AG08395 (cell line): Measurements from ENCODE around the gene AQP5.

ENCODE experiments used
- DNase-seq: peaks from one replicate; pipeline ENCODE4 v3.0.0; 2012; ENCODE audit warnings: mixed read lengths, low spot score

Gene AQP5

DNA sequence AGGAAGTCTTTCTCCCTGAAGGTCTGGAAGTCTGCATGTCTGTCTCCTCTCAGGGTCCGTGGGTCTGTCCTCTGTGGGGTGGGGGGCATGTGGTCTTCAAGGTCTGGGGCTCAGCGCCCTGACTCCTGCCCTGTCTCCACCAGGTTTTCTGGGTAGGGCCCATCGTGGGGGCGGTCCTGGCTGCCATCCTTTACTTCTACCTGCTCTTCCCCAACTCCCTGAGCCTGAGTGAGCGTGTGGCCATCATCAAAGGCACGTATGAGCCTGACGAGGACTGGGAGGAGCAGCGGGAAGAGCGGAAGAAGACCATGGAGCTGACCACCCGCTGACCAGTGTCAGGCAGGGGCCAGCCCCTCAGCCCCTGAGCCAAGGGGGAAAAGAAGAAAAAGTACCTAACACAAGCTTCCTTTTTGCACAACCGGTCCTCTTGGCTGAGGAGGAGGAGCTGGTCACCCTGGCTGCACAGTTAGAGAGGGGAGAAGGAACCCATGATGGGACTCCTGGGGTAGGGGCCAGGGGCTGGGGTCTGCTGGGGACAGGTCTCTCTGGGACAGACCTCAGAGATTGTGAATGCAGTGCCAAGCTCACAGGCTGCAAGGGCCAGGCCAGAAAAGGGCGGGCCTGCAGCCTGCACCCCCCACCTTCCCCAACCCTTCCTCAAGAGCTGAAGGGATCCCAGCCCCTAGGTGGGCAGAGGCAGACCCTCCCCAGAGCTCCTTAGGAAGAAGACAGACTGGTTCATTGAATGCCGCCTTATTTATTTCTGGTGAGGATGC is 3.4 kb downstream of the AQP5 start:
- DNase-seq, result no peak

DNA sequence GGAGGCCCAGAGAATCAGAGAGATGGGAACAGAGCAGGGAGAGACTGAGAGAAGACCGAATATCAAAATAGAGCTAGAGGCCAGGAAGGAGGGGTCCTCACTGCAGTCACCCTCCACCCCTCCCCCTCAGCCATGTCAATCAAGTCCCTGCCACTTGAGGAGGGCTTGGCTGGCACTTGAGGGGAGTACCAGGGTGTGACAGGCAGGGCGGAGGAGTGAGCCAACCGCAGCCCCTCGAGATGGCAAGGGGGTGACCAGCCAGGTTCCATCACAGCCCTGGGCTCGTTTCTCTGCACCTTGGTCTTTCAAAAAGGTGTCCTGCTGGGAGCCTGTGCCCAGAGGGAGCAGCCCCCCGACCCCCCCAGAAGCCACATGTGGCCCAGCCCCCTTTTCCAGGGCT is 4.2 kb downstream of the AQP5 start:
- no peak for DNase-seq

DNA sequence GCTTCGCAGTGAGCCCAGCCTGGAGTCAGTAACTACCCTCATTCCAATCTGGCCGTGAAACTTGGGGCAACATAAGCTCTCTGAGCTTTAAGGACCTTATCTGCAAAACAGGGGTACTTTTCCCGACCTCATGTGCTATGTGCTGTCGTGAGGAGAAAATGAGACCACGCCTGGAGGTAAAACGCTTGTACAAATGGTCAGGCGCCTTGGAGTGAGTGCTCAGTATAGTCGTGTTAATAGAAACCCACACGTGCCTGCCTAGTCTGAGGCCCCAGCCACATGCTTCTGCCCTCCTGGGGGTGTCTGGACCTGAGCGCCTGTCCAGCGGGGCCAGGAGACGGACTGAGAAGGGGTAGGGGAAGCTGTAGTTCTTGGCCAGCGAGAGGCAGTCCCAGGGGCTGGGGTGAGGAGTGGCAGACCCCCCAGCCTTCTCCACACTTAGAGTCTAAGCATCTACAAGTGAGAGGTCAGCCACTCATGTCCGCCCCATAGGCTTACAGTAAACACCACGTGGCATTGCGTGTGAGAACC is 4.9 kb downstream of the AQP5 start:
- no peak for DNase-seq

DNA sequence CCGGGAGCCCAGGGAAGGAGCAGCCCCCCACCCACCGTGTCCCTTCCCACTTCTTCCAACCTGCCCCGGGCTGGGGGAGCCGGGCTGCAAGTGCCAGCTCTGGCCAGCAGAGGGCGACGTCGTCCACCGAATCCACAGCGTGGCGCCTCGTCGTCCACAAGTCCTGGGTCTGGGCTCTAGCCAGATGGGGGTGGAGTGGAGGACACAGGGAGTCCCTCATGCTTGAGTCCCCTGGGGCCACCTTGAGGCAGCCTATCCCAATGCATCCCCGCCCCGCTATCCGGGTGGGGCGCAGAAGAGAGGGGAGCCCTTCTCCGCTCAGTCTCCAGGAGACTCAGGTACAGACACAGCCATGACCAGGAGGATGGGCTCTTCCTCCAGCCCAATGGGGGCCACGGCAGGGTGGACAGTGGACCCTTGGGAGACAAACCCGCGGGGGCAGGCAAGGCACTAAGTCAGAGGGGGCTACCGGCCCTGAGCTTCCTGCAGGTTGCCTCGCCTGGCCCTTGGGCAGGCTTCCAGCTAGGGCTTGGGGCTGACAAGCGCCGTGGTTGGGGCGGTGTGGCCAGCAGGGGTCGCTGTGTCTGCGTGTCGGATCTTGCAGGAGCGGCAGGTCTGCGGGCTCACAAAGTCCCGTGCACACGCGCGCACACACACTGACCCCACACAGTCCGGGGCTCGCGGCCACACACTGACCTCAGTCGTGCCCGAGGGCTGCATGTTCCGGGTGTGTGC is 5.5 kb downstream of the AQP5 start:
- peak; percentile 94 for DNase-seq

DNA sequence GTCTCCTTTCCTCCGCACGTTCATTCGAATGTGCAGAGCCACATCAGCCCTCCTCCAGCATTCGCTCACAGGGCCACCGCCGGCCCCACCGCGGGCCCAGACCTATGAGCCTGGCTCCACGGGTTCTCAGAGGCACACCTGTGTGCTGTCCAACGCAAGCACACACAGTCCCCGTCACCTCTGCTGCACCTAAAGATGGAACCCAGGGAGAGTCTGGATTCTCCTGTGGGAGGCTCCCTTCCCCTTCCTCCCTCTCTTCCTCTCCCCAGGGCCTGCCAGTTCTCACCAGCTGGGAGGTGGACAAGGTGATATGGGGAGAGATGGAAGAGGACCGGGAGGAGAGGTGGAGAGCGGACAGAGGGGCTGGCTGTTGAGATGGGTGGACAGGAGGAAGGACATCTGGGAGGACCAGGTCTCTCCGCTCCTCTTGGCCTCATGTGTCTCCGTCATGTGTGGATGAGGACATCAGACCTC is 6.1 kb downstream of the AQP5 start:
- DNase-seq, result no peak

DNA sequence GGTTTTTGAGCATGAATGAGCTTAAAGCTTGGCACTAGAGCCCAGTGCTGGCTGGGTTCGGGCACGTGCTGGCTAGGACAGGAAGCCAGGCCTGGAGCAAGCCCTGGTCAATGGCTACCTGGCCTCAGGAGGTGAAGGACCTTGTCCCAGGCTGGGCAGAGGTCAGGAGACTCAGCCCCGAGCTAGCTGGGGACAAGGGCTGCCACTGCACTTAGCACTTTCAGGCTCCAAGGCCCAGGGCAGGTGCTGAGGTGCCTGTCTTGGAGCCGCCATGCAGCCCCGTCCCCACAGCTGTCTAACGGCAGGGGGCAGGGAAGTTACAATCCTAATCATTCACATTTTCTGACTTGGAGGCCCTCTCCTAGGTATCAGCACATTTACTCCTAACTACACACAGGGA is 6.8 kb downstream of the AQP5 start:
- no peak for DNase-seq

DNA sequence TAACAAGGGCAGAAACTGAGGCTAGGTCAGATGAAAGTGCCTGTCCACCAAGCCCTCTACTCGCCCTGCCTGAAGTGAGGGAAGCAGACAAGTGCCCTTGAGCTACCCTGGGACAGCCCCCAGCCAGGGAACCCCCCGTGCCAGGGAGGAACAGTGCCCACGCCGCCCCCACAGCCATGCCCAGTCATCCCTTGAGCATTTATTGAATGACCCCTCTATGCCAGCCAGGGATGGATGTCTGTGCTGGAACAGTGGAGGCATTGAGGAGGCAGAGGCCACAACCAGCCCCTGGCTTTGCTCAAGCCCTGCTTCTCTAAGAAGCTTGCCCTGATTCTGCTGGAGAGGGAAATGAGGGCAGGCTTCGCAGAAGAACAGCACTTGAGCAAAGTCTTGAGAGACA is 7.4 kb downstream of the AQP5 start:
- no peak for DNase-seq

DNA sequence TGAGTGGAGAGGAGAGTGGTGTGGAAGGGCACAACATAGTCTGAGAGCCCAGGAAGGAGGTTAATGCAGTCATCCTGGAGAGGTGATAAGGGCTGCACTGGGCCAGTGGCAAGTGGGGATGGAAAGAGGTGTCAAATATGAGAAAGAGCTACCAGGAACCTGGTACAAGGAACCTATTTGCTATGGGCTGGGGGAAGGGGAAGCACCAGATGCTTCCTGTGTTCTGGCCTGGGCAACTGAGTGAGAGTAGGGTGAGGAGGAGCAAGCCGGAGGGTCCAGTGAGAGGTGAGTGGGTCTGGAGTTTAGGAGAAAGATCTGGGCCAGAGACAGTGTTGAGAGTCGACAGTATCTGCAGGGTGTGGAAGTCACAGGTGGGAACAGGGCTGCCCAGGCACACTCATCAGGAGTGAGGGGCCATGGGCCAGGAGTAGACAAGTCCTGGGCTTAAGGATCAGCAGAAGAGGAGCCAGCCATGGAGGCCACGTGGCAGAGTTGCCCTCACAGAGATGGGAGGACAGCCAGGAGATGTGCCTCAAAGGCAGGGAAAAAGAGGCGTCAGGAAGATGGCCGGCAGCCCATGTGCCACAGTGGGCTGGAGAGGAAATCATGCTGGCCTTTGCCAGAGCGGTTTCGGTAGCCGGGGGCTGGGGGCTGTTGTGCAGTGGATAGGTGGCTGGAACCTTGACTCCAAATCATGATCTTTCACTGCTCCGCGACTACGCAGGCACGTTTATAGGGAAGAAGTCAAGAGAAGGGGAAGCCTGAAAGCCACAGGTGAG is 8.2 kb downstream of the AQP5 start:
- DNase-seq, result no peak

DNA sequence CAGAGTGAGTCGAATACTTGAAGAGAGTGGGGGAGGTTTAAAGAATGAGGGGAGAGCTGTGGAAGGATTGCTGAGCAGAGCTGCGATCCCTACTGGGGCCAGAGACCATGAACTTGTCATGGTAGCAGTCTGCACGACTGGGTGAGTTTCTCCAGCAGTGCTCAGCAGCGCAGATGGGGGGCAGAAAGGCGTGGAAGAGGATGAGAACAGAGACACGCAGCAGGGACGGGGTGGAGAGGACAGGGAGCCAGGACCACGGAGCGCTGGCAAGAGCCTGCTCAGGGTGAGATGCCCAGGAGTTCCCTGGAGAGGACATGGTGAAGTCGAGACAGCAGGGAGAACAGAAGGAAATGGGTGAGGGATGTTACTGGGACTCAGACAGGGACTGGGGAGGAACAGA is 9.0 kb downstream of the AQP5 start:
- DNase-seq, result no peak

DNA sequence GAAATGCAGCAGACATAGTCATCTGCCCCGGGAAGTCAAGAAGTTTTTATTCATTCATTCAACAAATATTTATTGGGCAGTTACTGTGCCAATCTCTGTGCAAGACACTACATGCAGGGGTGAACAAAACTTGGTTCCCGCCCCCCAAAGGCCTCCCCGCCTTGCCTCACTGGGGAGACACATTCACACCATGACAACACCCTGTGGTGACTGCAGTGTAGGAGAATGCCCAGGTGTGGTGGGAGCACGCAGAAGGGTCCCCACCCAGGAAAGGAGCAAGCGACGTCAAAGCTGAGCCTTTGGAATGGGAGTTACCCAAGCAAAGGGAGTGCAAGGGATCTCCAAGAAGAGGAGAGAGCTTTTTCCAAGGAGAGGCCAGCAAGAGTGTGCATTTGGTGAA is 9.5 kb downstream of the AQP5 start:
- no peak for DNase-seq

DNA sequence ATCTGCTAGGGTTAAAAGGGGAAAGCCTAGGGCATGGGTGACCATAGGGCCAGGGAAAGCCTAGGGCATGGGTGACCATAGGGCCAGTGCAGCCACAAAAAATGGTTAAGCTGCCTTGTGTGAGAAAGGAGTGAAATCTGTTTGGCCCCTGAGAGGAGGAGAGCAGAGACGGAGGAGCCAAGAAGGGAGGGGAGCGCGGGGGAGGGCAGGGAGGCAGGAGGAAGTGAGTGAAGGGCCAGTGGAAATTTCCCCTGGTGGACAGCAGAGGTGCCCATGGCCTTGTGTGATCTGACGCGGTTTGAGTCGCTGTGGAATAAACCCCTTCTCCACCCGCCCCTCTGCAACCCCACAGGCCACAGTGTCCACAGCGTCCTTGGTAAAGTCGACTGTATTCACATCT is 10.5 kb downstream of the AQP5 start:
- no peak for DNase-seq

DNA sequence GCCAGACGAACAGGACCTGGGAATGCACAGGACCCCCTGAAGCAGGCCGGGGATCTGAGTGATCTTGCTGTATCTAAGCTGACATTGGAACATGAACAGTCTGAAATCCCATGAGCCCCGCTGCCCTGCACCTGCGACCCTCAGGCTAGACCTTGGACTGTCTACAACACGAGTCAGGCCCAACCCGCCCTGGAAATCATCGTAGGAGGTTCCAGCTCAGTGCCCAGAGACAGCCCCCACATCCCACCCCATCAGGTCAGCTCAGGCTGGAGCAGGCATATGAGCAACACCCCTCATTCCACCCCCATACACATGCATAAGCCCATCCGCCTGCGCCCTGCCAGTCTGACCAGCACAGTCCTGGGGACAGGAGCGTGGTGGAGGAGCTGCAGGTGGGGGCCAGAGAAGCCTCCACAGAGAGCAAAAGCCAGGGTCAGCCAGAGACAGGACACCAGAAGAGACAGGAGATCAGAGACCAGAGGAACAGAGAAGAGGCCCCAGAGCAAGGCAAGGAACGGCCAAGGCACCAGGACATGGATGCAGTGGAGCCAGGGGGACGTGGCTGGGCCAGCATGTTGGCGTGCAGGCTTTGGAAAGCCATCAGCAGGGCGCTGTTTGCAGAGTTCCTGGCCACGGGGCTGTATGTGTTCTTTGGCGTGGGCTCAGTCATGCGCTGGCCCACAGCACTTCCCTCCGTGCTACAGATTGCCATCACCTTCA is 11.1 kb downstream of the AQP5 start, which contains the start of gene AQP6:
AQP6 (plus strand) TSS at position 307 of the 720 bp plus-strand sequence; CDS start at position 534, 227 bp downstream.
- no peak for DNase-seq

DNA sequence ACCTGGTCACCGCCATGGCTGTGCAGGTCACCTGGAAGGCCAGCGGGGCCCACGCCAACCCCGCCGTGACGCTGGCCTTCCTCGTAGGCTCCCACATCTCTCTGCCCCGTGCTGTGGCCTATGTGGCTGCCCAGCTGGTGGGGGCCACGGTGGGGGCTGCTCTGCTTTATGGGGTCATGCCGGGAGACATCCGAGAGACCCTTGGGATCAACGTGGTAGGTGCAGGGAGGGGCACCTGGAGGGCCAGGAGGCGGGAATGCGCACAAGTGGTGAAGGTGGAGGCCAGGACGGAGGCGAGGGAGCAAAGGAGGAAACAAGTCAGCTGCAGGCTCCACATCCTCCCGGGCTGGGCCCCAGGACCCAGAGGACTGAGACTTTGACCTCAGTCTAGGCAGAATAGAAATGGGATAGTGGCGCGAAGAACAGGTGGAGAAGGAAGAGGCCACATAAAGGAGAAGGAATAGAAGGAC is 11.7 kb downstream of the AQP5 start:
- DNase-seq, result no peak

DNA sequence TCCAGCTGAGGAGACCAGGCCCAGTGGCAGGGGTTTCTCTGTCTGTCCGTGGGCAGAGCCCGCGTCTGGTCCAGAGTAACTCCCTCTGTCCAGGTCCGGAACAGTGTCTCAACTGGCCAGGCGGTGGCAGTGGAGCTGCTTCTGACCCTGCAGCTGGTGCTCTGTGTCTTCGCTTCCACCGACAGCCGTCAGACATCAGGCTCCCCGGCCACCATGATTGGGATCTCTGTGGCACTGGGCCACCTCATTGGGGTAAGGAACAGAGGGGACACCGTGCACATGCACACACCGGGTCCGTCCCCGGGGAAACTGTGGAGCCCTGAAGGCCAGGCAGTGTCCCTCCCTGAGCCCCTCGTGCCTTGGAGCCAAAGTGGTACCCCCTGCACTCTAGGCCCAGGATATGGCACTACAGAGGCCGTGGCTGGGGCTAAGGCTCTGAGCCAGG is 12.6 kb downstream of the AQP5 start:
- DNase-seq, result peak; percentile 83

DNA sequence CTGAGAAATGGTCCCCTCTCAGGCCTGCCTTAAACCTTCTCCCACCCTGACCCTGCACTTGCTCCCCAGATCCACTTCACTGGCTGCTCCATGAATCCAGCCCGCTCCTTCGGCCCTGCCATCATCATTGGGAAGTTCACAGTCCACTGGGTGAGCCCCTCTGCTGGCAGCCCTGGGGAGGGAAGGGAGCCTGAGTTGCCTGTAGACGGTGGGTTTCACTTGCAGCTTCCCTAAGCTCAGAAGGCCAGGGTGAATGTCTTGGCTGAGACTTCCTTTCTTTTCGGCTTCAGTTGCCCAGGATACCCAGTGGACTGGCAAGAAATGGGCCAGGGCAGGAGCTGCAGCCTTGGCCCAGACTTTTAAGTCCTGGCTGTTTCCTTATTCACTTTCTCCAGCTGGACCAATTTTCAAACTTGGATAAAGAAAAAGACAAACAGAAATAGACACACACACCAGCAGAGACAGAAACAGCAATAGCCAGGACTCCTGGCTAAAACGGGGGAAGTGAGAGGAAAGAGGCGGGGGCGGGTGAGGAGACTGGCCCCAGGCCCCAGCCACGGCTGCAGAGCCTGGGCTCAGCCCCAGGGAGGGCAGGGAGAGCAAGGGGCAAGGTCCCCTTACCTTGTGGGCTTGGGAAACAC is 13.1 kb downstream of the AQP5 start:
- DNase-seq, result no peak

DNA sequence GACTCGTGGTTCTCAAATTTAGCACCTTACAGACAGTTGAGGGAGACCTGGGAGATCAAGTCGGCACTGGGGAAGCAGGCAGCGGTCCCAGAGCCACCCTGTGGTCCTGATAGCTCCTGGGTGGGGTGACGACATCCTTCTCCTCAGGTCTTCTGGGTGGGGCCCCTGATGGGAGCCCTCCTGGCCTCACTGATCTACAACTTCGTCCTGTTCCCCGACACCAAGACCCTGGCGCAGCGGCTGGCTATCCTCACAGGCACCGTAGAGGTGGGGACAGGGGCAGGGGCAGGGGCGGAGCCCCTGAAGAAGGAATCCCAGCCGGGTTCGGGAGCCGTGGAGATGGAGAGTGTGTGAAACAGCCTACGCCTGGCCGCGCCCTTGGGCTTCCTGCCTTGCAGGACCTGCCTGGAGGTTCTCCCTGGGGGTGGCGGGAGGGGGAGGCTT is 13.7 kb downstream of the AQP5 start:
- DNase-seq, result no peak

DNA sequence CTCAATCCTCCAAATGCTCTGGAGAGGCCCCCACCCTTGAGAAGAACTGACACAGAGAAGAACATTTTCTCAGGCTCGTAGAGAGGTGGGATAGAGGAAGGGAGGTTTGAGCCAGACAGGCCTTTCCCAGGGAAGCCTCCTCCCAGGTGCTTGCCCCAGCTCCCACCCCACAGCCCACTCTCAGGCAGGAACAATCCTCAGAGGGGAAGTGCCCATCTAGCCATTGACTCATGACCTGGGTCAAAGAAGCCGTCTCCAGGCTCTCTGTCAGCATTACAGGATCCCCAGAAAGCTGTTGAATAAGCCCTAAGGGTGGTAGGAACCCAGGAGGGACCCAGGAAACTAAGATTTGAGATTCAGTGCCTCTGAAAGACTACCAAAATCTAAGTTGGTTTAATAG is 14.9 kb downstream of the AQP5 start:
- no peak for DNase-seq

DNA sequence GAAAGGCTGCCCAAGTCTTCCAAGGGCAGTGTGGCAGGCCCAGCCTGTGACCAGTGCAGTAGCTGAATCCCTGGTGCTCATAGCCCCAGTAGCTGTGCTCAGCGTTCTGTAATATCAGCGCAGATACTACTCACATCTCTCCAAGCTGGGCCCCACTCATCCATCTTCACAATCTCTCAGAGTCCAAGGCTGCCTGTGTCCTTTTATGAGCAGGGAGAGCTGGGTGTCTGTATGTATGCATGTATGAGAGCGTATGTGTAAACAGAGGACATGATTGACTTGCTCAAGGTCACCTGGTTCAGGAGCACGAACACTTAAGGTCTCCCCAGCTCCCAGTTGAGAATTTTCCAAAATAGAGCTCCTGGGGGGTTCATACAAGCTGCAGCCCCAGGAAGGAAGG is 16.5 kb downstream of the AQP5 start:
- no peak for DNase-seq

DNA sequence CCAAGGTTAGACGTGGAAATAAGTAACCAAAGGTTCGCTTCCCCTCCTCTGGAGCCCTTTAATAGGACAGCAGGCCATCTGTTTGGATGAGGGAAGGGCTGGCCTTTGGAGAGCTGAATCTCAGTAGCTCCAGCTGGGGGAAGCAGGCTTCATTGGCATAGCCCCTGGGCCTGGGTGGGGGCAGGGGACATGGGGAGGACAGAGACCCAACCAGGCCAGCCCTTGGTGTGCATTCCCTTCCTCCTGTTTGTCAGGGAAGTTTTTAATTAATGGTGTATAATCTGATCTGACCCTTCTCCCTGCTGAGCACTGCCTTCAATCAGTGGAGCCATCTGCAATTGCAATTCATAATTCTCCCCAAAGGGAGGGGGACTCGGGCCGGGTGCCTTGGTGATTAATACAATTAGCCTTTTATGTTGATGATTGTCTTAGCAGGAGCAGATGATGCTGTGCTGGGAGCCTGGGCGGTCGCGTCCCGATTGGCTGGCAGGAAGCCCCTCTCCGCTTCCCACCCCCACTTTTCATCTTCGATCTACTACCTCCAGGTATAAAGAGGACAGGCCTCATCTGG is 17.4 kb downstream of the AQP5 start:
- DNase-seq, result no peak

DNA sequence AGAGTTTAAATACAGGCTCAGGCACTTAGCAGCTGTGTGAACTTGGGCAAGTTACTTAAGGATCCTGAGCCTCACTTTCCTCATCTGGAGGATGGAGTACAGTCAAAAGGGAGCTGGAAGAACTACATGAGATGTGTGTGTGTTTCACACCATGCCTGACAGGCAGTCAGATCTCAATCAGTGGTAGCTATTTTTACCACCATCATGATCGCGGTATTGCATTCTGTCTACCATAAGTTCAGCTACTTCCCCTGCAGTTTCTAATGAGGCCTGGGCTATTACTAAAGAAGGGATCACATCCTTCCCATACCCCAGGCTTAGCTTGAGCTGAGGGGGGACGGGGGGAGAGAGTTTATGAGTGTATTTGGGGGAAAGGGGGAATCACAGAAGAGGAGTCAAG is 18.1 kb downstream of the AQP5 start:
- DNase-seq, result no peak
